ENCODE measurements around the gene COG5. TPM values are rescaled to one million over a fixed set of nuclear protein-coding genes. Genes with fewer than 3 reads are reported as not detected.

The COG5 gene
- total RNA-seq, 4 donors from 2014 or later, result 34.8 to 74.1 (median 41.2) TPM

- TF ChIP-seq, protein P1, sequence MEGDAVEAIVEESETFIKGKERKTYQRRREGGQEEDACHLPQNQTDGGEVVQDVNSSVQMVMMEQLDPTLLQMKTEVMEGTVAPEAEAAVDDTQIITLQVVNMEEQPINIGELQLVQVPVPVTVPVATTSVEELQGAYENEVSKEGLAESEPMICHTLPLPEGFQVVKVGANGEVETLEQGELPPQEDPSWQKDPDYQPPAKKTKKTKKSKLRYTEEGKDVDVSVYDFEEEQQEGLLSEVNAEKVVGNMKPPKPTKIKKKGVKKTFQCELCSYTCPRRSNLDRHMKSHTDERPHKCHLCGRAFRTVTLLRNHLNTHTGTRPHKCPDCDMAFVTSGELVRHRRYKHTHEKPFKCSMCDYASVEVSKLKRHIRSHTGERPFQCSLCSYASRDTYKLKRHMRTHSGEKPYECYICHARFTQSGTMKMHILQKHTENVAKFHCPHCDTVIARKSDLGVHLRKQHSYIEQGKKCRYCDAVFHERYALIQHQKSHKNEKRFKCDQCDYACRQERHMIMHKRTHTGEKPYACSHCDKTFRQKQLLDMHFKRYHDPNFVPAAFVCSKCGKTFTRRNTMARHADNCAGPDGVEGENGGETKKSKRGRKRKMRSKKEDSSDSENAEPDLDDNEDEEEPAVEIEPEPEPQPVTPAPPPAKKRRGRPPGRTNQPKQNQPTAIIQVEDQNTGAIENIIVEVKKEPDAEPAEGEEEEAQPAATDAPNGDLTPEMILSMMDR (IDR thresholded peaks at IDR 0.05), result no peak
- ATAC-seq (ENCODE audit: low FRiP score) (no peak), DNase-seq (ENCODE audit: low spot score) (no peak)
Observed at GRCh38 chr7:107315716-107316220, 248.0 kb downstream of the COG5 start.

DNA sequence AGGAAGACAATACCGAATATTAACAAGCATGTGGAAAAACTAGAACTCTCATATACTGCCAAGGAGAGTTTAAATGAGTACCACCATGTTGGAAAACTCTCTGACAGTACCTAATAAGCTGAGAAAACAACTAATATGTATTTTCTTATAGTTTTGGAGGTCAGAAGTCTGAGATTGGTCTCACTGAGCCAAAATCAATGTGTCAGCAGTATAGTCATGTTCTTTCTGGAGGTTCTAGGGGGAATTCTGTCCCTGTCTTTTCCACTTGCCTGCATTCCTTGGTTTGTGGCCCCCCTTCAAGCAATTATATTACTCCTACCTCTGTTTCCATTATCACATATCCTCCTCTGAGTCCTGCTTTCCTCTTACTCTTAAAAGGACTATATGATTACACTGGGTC lies 250.4 kb downstream of the COG5 start:
- TF ChIP-seq, protein P1 (IDR thresholded peaks at IDR 0.05), result no peak
- ATAC-seq (ENCODE audit: low FRiP score), result no peak
- no peak for DNase-seq (ENCODE audit: low spot score)

- no peak for DNase-seq (ENCODE audit: low spot score)
- TF ChIP-seq, protein P1 (IDR thresholded peaks at IDR 0.05), result no peak
- ATAC-seq (ENCODE audit: low FRiP score), result no peak
Observed at GRCh38 chr7:107312418-107312817, 251.3 kb downstream of the COG5 start.

DNA sequence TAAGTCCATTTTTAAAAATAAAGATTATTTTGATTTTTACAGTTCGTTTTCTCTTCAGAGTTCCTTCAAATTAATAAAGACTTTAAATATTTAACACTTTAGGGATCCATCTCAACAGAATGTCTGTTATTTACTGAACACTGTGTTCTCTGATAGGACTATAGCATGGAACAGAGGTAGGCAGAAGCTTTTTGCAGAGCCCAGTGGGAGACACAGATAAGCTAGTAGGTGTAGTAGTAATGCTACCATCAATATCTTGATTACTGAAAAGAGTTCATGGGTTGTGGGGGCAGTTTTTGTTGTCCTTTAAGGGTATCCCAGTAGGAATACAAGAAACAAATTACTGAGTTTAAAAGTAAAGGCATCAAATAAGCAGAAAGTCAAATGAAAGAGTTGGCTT lies 254.4 kb downstream of the COG5 start:
- ATAC-seq (ENCODE audit: low FRiP score) (no peak), DNase-seq (ENCODE audit: low spot score) (no peak)
- TF ChIP-seq, protein P1 (IDR thresholded peaks at IDR 0.05), result no peak

DNA sequence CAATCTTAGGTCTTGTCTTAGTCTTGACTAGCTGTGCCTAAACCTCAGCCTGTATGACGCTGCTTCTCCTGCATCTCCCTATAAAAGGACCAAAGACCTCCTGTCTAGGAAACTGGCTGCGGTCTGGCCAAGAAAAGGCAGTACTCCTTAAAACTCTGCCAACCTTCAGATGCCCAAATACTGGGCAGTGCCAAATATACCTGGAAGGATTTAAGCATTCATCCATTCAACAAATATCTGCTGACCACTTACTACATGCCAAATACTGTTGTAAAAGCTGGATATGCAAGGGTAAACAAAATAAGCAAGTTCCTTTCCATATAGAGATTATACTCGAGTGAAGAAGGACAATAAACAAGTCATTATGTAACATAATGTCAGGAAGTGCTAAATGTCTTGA lies 259.1 kb downstream of the COG5 start:
- TF ChIP-seq, protein P1 (IDR thresholded peaks at IDR 0.05), result no peak
- ATAC-seq (ENCODE audit: low FRiP score) (no peak), DNase-seq (ENCODE audit: low spot score) (no peak)

- ATAC-seq (ENCODE audit: low FRiP score) (no peak), DNase-seq (ENCODE audit: low spot score) (no peak)
- TF ChIP-seq, protein P1 (IDR thresholded peaks at IDR 0.05), result no peak
Observed at GRCh38 chr7:107304063-107304462, 259.7 kb downstream of the COG5 start.

- TF ChIP-seq, protein P1 (IDR thresholded peaks at IDR 0.05), result no peak
- no peak for ATAC-seq (ENCODE audit: low FRiP score)
- no peak for DNase-seq (ENCODE audit: low spot score)
Observed at GRCh38 chr7:107302250-107302847, 261.4 kb downstream of the COG5 start.
